A673 (cell line): ENCODE data around the gene CAPZB.

Experiments used
- EZH2 ChIP-seq: fragments of 200-600 bp; sonication (generic); IDR thresholded peaks from 2 replicates; pipeline ENCODE4 v1.6.1; 2017; ENCODE audit warnings: borderline replicate concordance, low read depth, mild to moderate bottlenecking, mixed read lengths, antibody characterized with exemption, low read length; ENCODE audit not compliant: poor library complexity, severe bottlenecking
- TF ChIP-seq, protein P1 (sequence below): fragments of 300-800, 200-600 bp; sonication (generic); conservative IDR thresholded peaks from 2 replicates; pipeline ENCODE4 v1.5.1; 2017; ENCODE audit warnings: low read depth, mild to moderate bottlenecking, antibody characterized with exemption, low read length, moderate library complexity, mixed read lengths

DNA sequence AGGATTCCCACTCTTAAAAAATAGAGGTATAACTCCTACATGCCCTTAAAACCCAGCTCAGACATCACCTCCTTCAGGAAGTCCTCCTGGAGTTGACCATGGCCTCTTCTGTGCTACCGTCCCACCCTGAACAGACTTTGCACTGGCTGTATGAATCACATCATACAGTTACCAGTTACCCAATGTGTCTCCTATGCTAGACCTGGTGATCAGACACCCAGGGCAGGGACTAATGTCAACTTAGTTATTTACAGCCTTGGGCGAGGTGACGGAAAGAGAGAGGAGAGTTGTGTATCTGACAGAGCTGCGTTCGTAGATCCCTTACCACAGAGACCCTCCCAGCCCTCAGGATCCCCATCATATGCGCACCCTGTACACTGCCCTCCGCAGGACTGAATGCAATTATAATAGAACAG is 100.6 kb downstream of the CAPZB start:
- TF ChIP-seq EZH2, result no peak
- TF ChIP-seq, protein P1, sequence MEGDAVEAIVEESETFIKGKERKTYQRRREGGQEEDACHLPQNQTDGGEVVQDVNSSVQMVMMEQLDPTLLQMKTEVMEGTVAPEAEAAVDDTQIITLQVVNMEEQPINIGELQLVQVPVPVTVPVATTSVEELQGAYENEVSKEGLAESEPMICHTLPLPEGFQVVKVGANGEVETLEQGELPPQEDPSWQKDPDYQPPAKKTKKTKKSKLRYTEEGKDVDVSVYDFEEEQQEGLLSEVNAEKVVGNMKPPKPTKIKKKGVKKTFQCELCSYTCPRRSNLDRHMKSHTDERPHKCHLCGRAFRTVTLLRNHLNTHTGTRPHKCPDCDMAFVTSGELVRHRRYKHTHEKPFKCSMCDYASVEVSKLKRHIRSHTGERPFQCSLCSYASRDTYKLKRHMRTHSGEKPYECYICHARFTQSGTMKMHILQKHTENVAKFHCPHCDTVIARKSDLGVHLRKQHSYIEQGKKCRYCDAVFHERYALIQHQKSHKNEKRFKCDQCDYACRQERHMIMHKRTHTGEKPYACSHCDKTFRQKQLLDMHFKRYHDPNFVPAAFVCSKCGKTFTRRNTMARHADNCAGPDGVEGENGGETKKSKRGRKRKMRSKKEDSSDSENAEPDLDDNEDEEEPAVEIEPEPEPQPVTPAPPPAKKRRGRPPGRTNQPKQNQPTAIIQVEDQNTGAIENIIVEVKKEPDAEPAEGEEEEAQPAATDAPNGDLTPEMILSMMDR, result no peak
